T-helper 9 cell (primary cell): ENCODE results near the gene SSR2.
"Not testable (repeated sequence)": the region's sequence is repeated elsewhere in the genome, so short reads cannot be mapped to it uniquely, and the experiment has no call there.

Experiments
- DNase-seq: peaks from one replicate; pipeline ENCODE4 v3.0.0-alpha.2; 2020

SSR2 gene

GRCh38 chr1:156045076-156045475 lies 24.3 kb upstream of the SSR2 start:
- no peak for DNase-seq

- no peak for DNase-seq
These were observed 22.1 kb upstream of the SSR2 start for GRCh38 chr1:156042828-156043227.

- DNase-seq, result not testable (repeated sequence)
These were observed 14.2 kb upstream of the SSR2 start for GRCh38 chr1:156034991-156035390.

GRCh38 chr1:156033011-156033410 lies 12.3 kb upstream of the SSR2 start:
- DNase-seq, result no peak

GRCh38 chr1:156026588-156026987 lies 5.8 kb upstream of the SSR2 start:
- DNase-seq, result no peak

- DNase-seq, result no peak
These were observed 5.1 kb upstream of the SSR2 start for GRCh38 chr1:156025876-156026275.

GRCh38 chr1:156024801-156025200 lies 4.0 kb upstream of the SSR2 start:
- no peak for DNase-seq

- DNase-seq, result no peak
These were observed 1.2 kb upstream of the SSR2 start for GRCh38 chr1:156021954-156022353.

GRCh38 chr1:156021093-156021428 lies 310 bp upstream of the SSR2 start:
- DNase-seq, result no peak

GRCh38 chr1:156019946-156020292 lies 832 bp downstream of the SSR2 start:
- DNase-seq, result no peak

GRCh38 chr1:156014829-156015228 lies 5.9 kb downstream of the SSR2 start:
- DNase-seq, result no peak

GRCh38 chr1:156012051-156012817 lies 8.5 kb downstream of the SSR2 start:
- no peak for DNase-seq

GRCh38 chr1:156009404-156009803 lies 11.3 kb downstream of the SSR2 start:
- DNase-seq, result no peak

GRCh38 chr1:156006666-156007376 lies 13.9 kb downstream of the SSR2 start:
- DNase-seq, result no peak

- DNase-seq, result no peak
These were observed 15.7 kb downstream of the SSR2 start for GRCh38 chr1:156004843-156005584.

- no peak for DNase-seq
These were observed 16.9 kb downstream of the SSR2 start for GRCh38 chr1:156003923-156004188.

GRCh38 chr1:156002188-156002911 lies 18.4 kb downstream of the SSR2 start:
- no peak for DNase-seq

- DNase-seq, result no peak
These were observed 19.0 kb downstream of the SSR2 start for GRCh38 chr1:156001662-156002171.

- no peak for DNase-seq
These were observed 19.6 kb downstream of the SSR2 start for GRCh38 chr1:156001021-156001661.

- DNase-seq, result no peak
These were observed 20.8 kb downstream of the SSR2 start for GRCh38 chr1:155999964-156000363.

- no peak for DNase-seq
These were observed 24.6 kb downstream of the SSR2 start for GRCh38 chr1:155996166-155996565.

GRCh38 chr1:155993595-155993994 lies 27.2 kb downstream of the SSR2 start:
- DNase-seq, result no peak
